Panc1 (cell line): ENCODE results near the gene FAM169A. TPM values are rescaled to one million over a fixed set of nuclear protein-coding genes. Genes with fewer than 3 reads are reported as not detected.
"Not testable (repeated sequence)": the region's sequence is repeated elsewhere in the genome, so short reads cannot be mapped to it uniquely, and the experiment has no call there.

Experiments
- ATAC-seq: fragments of 200-7000 bp; cut with Tn5 transposase; 2 replicates; pipeline ENCODE4 v1.9.1; 2020; ENCODE audit warnings: mild to moderate bottlenecking, moderate library complexity
- BruUV-seq: library from RNA; stranded (reverse); fragments of 400-500 nt; replicated peaks from 2 replicates; lab custom pipeline; 2021; lab: Mats Ljungman, UMichigan
- CTCF ChIA-PET: fragments of 300-600 bp; sonication (Branson Sonifier 250); formaldehyde crosslinking; loops from one replicate; lab custom pipeline; 2022; ENCODE audit warnings: antibody characterized with exemption; lab: Charles Lee
- POLR2A ChIA-PET: fragments of 300-600 bp; sonication (Branson Sonifier 250); formaldehyde crosslinking; loops from one replicate; lab custom pipeline; 2022; ENCODE audit warnings: antibody characterized with exemption; lab: Charles Lee
- DNase-seq: peaks from one replicate; pipeline ENCODE4 v3.0.0-alpha.2; 2010; ENCODE audit warnings: low read depth, low spot score
- H3K27ac ChIP-seq: 2 replicates; pipeline ENCODE4 v1.5.1; 2011; ENCODE audit warnings: mild to moderate bottlenecking, low read length, inconsistent platforms
- H3K27me3 ChIP-seq: fragments of 200-500 bp; sonication (Bioruptor generic); 2 replicates; pipeline ENCODE4 v1.6.0; 2014; ENCODE audit warnings: low read length, inconsistent platforms; ENCODE audit not compliant: control insufficient read depth, insufficient read depth
- H3K36me3 ChIP-seq: fragments of 200-500 bp; sonication (Bioruptor generic); 2 replicates; pipeline ENCODE4 v1.5.1; 2014; ENCODE audit warnings: inconsistent platforms, mild to moderate bottlenecking, low read length, moderate library complexity; ENCODE audit not compliant: control insufficient read depth, insufficient read depth
- H3K4me1 ChIP-seq: 2 replicates; pipeline ENCODE4 v1.5.1; 2011; ENCODE audit warnings: inconsistent platforms, mild to moderate bottlenecking, low read length, moderate library complexity; ENCODE audit not compliant: control insufficient read depth, insufficient read depth
- H3K4me3 ChIP-seq, 2 experiments: 2 replicates each; pipeline ENCODE4 v1.5.1; 2011 to 2012; ENCODE audit warnings: low read depth in 2 of 2, low read length in 2 of 2, mild to moderate bottlenecking in 2 of 2, inconsistent platforms in 1 of 2, moderate library complexity in 1 of 2
- H3K9me3 ChIP-seq: fragments of 200-500 bp; sonication (Bioruptor generic); 2 replicates; pipeline ENCODE4 v1.5.1; 2014; ENCODE audit warnings: low read depth, mild to moderate bottlenecking, inconsistent platforms, low read length, moderate library complexity; ENCODE audit not compliant: control insufficient read depth, insufficient read depth
- POLR2AphosphoS5 ChIP-seq: IDR thresholded peaks from 2 replicates; pipeline ENCODE4 v1.6.1; 2012; ENCODE audit warnings: mild to moderate bottlenecking, low read depth, low read length, moderate library complexity
- SIN3A ChIP-seq: IDR thresholded peaks from 2 replicates; pipeline ENCODE4 v1.6.1; 2012; ENCODE audit warnings: low read depth, mild to moderate bottlenecking, low read length, moderate library complexity, borderline replicate concordance; ENCODE audit not compliant: insufficient read depth
- TCF7L2 ChIP-seq: IDR thresholded peaks from 2 replicates; pipeline ENCODE4 v1.6.1; 2011; ENCODE audit warnings: mild to moderate bottlenecking, low read depth, low read length, inconsistent platforms
- in situ Hi-C: cut with HindIII; loops from 2 replicates; pipeline ENCODE4 v1.10.0; 2016; ENCODE audit warnings: low sequenced_read_pairs, low pct_unique_long_range_greater_than_20kb
- intact Hi-C: fragments of 100-400 bp; cut with micrococcal nuclease; formaldehyde crosslinking; loops from one replicate; pipeline ENCODE4 v1.10.0; 2022; ENCODE audit not compliant: unreplicated experiment
- total RNA-seq: library from RNA; stranded (reverse); gene quantifications from one replicate; pipeline ENCODE4 v1.2.1, GENCODE V29; 2021; ENCODE audit not compliant: unreplicated experiment
- TF ChIP-seq, protein P1 (sequence below), 2 experiments: IDR thresholded peaks; 2 replicates each; pipeline ENCODE4 v1.6.1; 2011 to 2012; ENCODE audit warnings: low read depth in 2 of 2, control low read depth in 1 of 2, low read length in 1 of 2, mild to moderate bottlenecking in 1 of 2, moderate library complexity in 1 of 2; ENCODE audit not compliant: insufficient read depth in 1 of 2
- TF ChIP-seq, protein P2 (sequence below): fragments of 450-650 bp; IDR thresholded peaks from 2 replicates; pipeline ENCODE4 v1.5.1; 2017; ENCODE audit warnings: mild to moderate bottlenecking

FAM169A gene
- total RNA-seq, 1 experiment from 2014 or later: 23.1 TPM

DNA sequence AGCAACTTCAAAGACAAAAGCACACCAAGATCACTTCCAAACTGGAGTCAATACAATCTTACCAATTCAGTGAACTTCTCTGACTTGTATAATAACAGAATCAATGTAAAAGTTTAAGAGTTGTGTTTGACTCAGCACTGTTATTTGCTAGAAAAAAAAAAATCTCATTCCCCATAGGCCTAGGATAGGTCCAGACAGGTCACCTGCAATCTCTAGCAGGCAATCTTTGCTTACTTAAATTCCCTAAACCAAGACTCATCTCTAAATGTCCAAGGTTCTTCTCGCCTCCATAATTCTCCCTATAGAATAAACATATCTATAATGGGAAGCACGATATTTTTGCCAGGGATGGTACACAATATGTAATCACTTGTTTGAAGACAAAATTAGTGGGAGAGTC lies 2.5 kb downstream of the FAM169A start:
- ChIA-PET CTCF (no interaction called here), POLR2A (no interaction called here)
- Histone ChIP-seq H3K36me3 (no peaks in the 10 kb centered on the region; the same call in 1 of the 2 replicates), H3K27me3 (no peaks in the 10 kb centered on the region), H3K4me3 (no peak overlapping the region), H3K9me3 (no peaks in the 10 kb centered on the region), H3K27ac (no peak overlapping the region), H3K4me1 (peaks cover 14% of the 10 kb centered on the region)
- in situ Hi-C loops: no loop called here
- ATAC-seq: no peak
- no peak for DNase-seq
- BruUV-seq: no TSS peak
- intact Hi-C loops: no loop called here
- TF ChIP-seq, protein P1, sequence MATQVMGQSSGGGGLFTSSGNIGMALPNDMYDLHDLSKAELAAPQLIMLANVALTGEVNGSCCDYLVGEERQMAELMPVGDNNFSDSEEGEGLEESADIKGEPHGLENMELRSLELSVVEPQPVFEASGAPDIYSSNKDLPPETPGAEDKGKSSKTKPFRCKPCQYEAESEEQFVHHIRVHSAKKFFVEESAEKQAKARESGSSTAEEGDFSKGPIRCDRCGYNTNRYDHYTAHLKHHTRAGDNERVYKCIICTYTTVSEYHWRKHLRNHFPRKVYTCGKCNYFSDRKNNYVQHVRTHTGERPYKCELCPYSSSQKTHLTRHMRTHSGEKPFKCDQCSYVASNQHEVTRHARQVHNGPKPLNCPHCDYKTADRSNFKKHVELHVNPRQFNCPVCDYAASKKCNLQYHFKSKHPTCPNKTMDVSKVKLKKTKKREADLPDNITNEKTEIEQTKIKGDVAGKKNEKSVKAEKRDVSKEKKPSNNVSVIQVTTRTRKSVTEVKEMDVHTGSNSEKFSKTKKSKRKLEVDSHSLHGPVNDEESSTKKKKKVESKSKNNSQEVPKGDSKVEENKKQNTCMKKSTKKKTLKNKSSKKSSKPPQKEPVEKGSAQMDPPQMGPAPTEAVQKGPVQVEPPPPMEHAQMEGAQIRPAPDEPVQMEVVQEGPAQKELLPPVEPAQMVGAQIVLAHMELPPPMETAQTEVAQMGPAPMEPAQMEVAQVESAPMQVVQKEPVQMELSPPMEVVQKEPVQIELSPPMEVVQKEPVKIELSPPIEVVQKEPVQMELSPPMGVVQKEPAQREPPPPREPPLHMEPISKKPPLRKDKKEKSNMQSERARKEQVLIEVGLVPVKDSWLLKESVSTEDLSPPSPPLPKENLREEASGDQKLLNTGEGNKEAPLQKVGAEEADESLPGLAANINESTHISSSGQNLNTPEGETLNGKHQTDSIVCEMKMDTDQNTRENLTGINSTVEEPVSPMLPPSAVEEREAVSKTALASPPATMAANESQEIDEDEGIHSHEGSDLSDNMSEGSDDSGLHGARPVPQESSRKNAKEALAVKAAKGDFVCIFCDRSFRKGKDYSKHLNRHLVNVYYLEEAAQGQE (IDR thresholded peaks at IDR 0.05; ENCODE audit: insufficient read depth in 1 of 2, low read depth in 2 of 2, low read length in 1 of 2): no peak
- TF ChIP-seq, protein P2, sequence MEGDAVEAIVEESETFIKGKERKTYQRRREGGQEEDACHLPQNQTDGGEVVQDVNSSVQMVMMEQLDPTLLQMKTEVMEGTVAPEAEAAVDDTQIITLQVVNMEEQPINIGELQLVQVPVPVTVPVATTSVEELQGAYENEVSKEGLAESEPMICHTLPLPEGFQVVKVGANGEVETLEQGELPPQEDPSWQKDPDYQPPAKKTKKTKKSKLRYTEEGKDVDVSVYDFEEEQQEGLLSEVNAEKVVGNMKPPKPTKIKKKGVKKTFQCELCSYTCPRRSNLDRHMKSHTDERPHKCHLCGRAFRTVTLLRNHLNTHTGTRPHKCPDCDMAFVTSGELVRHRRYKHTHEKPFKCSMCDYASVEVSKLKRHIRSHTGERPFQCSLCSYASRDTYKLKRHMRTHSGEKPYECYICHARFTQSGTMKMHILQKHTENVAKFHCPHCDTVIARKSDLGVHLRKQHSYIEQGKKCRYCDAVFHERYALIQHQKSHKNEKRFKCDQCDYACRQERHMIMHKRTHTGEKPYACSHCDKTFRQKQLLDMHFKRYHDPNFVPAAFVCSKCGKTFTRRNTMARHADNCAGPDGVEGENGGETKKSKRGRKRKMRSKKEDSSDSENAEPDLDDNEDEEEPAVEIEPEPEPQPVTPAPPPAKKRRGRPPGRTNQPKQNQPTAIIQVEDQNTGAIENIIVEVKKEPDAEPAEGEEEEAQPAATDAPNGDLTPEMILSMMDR: no peak
- no peak for TF ChIP-seq POLR2AphosphoS5
- TF ChIP-seq SIN3A: no peak
- TF ChIP-seq TCF7L2: no peak

DNA sequence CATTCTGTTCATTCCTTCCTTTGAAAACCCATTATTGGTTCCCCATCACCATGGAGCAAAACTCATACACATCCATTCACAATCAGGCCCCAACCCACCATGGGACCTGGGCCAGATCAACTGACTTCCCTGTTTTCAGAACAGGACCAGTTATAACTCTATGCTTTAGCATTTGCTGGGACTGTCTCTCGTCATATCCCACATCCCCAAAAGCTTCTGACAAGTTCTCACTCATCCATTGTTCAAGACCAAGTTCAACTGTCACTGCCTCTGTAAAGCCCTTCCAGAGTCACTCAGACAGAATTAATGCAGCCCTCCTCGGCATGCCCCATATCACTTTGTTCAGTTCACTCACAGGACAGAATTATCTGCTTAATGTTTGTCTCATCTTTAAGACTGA lies 4.0 kb downstream of the FAM169A start:
- ATAC-seq: no peak
- Histone ChIP-seq H3K9me3 (no peaks in the 10 kb centered on the region), H3K4me3 (no peak overlapping the region), H3K36me3 (no peaks in the 10 kb centered on the region; the same call in 1 of the 2 replicates), H3K27me3 (no peaks in the 10 kb centered on the region), H3K27ac (no peak overlapping the region), H3K4me1 (peaks cover 11% of the 10 kb centered on the region)
- no peak for DNase-seq
- in situ Hi-C loops (no loop called here), intact Hi-C loops (no loop called here)
- ChIA-PET POLR2A (no interaction called here), CTCF (no interaction called here)
- no TSS peak for BruUV-seq
- TF ChIP-seq POLR2AphosphoS5 (no peak), TCF7L2 (no peak), SIN3A (no peak)
- TF ChIP-seq, protein P1 (IDR thresholded peaks at IDR 0.05; ENCODE audit: insufficient read depth in 1 of 2, low read depth in 2 of 2, low read length in 1 of 2): no peak
- TF ChIP-seq, protein P2: no peak

DNA sequence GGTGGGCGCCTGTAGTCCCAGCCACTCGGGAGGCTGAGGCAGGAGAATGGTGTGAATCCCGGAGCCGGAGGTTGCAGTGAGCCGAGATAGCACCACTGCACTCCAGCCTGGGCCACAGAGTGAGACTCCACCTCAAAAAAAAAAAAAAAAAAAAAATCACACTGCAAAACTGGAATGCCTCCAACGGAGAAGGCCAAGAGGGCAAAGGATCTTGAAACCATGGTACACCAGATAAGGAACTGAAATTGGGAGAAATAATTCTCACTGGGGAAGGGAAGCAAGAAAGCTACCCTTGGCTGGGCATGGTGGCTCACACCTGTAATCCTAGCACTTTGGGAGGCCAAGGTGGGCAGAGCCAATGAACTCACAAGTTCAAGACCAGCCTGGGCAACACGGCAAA lies 9.2 kb downstream of the FAM169A start:
- H3K36me3 ChIP-seq, H3K27me3 ChIP-seq, in situ Hi-C loops, H3K27ac ChIP-seq, H3K4me1 ChIP-seq, H3K4me3 ChIP-seq, CTCF ChIA-PET, BruUV-seq, POLR2A ChIA-PET, intact Hi-C loops, ATAC-seq, H3K9me3 ChIP-seq, DNase-seq: not testable (repeated sequence)
